ENCODE measurements around the gene LPAR1. TPM values are rescaled to one million over a fixed set of nuclear protein-coding genes. Genes with fewer than 3 reads are reported as not detected.

Gene LPAR1
- total RNA-seq, 4 donors from 2014 or later = 27.1 to 65.4 (median 47.6) TPM

DNA sequence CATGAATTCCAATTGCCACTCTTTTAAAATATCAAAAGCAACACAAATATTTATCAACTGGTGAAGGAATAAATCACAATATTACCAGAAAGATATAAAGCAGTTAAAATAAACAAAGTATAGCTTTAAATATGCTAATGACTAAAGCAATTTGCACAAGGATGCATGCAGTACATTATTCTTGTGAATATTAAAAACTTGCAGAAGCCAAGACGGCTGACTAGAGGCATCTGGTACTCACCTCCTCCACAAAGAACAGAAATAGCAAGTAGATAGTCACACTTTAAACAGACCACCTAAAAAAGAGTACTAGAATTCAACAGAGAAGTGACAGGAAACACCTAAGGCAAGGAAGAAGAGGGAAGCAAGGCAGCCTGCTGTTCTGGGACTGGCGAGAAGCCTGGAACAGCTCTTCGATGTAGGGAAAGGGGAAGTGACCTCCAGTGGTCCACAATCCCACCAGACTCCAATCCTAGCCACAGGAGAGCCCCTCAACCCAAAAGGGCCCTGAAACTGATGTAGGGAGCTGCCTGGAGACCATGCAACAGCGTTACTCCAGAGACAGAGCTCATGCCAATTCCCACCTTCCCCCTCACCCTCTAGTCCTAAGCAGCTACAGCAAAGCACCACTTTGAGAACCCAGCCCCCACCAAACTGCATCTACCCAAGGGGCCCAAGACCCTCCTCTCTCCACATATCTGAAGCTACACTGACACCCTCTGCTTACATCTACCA lies 86.3 kb downstream of the LPAR1 start:
- no peak overlapping the region for H3K27ac ChIP-seq
- H3K9me3 ChIP-seq = peaks cover 0 to 18% (median 0%) of the 10 kb centered on the region in 3 donors
- ATAC-seq = no peak
- no peak for TF ChIP-seq POLR2A (IDR thresholded peaks at IDR 0.05)
- no peak for TF ChIP-seq EP300 (IDR thresholded peaks at IDR 0.05)
- TF ChIP-seq, protein P1, sequence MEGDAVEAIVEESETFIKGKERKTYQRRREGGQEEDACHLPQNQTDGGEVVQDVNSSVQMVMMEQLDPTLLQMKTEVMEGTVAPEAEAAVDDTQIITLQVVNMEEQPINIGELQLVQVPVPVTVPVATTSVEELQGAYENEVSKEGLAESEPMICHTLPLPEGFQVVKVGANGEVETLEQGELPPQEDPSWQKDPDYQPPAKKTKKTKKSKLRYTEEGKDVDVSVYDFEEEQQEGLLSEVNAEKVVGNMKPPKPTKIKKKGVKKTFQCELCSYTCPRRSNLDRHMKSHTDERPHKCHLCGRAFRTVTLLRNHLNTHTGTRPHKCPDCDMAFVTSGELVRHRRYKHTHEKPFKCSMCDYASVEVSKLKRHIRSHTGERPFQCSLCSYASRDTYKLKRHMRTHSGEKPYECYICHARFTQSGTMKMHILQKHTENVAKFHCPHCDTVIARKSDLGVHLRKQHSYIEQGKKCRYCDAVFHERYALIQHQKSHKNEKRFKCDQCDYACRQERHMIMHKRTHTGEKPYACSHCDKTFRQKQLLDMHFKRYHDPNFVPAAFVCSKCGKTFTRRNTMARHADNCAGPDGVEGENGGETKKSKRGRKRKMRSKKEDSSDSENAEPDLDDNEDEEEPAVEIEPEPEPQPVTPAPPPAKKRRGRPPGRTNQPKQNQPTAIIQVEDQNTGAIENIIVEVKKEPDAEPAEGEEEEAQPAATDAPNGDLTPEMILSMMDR (IDR thresholded peaks at IDR 0.05) = no peak
- TF ChIP-seq POLR2AphosphoS5 (IDR thresholded peaks at IDR 0.05) = no peak
- peaks cover 0 to 13% (median 4%) of the 10 kb centered on the region in 3 donors for H3K4me1 ChIP-seq
- no peaks in the 10 kb centered on the region for H3K36me3 ChIP-seq
- H3K27me3 ChIP-seq = no peaks in the 10 kb centered on the region
- WGBS, 2 donors (ENCODE audit: low coverage in 1 of 2) = 42 to 51% methylated on average over 2 to 4 of the region's 4 CpGs
- no peak overlapping the region for H3K4me3 ChIP-seq

DNA sequence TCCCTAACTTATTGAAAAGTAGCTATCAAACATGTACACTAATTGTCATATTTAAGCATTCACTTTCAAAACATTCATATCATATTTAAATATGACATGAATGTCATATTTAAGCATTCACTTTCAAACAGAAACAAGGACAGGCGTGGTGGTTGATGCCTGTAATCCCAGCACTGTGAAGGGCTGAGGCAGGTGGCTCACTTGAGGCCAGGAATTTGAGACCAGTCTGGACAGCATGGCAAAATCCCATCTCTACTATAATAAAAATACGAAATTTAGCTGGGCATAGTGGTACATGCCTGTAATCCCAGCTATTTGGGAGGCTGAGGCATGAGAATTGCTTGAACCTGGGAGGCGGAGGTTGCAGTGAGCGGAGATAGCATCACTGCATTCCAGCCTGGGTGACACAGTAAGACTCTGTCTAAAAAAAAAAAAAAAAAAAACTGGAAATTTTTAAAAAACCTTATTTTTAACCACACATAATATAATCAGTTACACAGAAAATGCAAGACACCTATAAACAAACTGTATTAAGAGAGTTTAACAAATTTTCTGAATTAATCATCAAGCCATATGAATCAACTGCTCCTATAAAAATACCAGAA lies 88.1 kb downstream of the LPAR1 start:
- Histone ChIP-seq H3K36me3 (no peaks in the 10 kb centered on the region), H3K27me3 (no peaks in the 10 kb centered on the region), H3K4me1 (peaks cover 0 to 13% (median 4%) of the 10 kb centered on the region in 3 donors), H3K9me3 (peaks cover 0 to 18% (median 0%) of the 10 kb centered on the region in 3 donors), H3K27ac (no peak overlapping the region), H3K4me3 (no peak overlapping the region)
- no peak for ATAC-seq
- TF ChIP-seq POLR2A (IDR thresholded peaks at IDR 0.05) (no peak), POLR2AphosphoS5 (IDR thresholded peaks at IDR 0.05) (no peak), EP300 (IDR thresholded peaks at IDR 0.05) (no peak)
- TF ChIP-seq, protein P1 (IDR thresholded peaks at IDR 0.05) = no peak
- 93 to 100% methylated on average over 3 to 4 of the region's 4 CpGs for WGBS, 2 donors (ENCODE audit: low coverage in 1 of 2)

DNA sequence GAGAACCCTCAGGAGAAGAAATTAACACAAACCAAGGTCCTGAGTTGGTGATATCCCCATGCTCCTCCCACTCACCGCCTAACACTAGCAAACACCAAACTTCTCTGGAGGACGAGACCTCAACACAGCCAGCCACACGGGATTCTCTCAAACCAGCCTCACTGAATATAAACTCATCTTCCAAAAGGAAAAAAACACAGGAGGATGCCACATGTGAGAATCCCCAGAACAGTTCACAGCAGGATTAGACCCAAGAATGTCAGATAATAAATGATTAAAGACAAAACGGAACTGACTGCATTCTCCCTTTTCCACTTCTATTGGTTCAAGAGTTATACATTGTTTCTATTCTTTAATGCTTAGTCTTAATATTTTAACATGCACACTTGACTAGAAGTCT lies 89.2 kb downstream of the LPAR1 start:
- Histone ChIP-seq H3K4me1 (peaks cover 0 to 13% (median 4%) of the 10 kb centered on the region in 3 donors), H3K9me3 (peaks cover 0 to 10% (median 0%) of the 10 kb centered on the region in 3 donors), H3K27me3 (no peaks in the 10 kb centered on the region), H3K27ac (no peak overlapping the region), H3K4me3 (no peak overlapping the region), H3K36me3 (no peaks in the 10 kb centered on the region)
- no peak for TF ChIP-seq POLR2A (IDR thresholded peaks at IDR 0.05)
- TF ChIP-seq, protein P1 (IDR thresholded peaks at IDR 0.05) = no peak
- TF ChIP-seq EP300 (IDR thresholded peaks at IDR 0.05) = no peak
- TF ChIP-seq POLR2AphosphoS5 (IDR thresholded peaks at IDR 0.05) = no peak
- WGBS, 2 donors (ENCODE audit: low coverage in 1 of 2) = 66 to 68% methylated on average over 4 of the region's 4 CpGs
- no peak for ATAC-seq

DNA sequence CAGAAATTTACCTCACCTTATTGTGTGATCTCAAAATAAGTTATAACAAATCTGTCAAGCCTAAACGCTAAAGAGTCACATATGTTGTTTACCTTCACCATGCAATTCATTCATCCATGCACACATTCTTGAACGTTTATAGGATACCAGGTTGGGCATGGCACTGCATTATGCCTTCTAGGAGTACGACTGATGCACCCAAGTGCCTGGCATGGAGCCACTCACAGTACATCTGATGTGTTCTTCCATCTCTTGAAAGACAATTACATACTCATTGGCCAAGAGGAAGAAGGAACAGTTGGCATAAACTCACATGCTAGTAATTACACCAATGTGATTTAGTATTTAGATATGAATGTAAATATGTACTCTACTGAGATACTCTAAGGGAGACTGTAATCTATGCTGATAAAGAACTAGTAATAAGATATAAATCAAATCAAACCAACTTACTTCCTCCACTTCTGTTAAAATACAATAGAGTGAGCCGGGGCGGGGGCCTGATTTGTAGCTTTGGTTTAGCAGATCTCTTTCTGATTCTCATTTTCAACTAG lies 90.7 kb downstream of the LPAR1 start:
- ATAC-seq = no peak
- Histone ChIP-seq H3K36me3 (no peaks in the 10 kb centered on the region), H3K27me3 (no peaks in the 10 kb centered on the region), H3K4me1 (peaks cover 0 to 10% (median under 1%) of the 10 kb centered on the region in 3 donors), H3K27ac (no peak overlapping the region), H3K9me3 (no peaks in the 10 kb centered on the region), H3K4me3 (no peak overlapping the region)
- TF ChIP-seq EP300 (IDR thresholded peaks at IDR 0.05) = no peak
- TF ChIP-seq POLR2A (IDR thresholded peaks at IDR 0.05) = no peak
- TF ChIP-seq POLR2AphosphoS5 (IDR thresholded peaks at IDR 0.05) = no peak
- TF ChIP-seq, protein P1 (IDR thresholded peaks at IDR 0.05) = no peak
- WGBS, 2 donors (ENCODE audit: low coverage in 1 of 2) = 70 to 82% methylated on average over 4 to 5 of the region's 5 CpGs
